ENCODE measurements around the gene GTPBP2.

DNA sequence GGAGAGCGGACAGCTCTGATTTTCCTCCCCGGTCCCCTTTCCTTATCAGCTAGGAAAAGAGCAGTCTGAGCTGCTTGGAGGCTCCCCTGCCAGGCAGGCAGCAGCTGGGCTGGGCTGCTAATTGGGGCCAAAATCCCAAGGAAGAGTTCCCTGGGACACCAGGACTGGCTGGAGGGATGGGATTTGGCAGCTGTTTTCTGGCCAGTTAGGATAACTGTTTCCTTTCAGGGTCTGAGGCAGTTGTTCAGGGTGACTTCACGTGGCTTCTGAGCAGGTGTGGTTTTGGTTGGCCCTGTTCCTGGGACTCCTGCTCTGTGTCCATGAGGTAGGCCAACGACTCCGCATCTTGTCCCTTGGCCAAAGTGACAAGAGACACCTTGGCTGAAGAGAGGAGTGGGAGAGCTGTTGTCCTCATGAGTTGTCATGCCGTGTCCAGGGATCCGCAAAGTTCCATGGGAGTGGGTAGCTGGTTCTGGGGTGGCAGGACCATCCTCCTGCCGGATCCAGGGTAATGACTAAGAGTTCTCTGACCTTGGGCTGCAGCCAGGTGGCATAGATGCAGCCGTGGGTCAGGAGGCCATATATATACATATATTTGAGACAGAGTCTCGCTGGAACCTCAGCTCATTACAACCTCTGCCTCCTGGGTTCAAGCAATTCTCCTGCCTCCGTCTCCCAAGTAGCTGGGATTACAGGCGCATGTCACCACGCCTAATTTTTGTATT, 37.3 kb upstream of the GTPBP2 start:
- TF ChIP-seq, protein P1, sequence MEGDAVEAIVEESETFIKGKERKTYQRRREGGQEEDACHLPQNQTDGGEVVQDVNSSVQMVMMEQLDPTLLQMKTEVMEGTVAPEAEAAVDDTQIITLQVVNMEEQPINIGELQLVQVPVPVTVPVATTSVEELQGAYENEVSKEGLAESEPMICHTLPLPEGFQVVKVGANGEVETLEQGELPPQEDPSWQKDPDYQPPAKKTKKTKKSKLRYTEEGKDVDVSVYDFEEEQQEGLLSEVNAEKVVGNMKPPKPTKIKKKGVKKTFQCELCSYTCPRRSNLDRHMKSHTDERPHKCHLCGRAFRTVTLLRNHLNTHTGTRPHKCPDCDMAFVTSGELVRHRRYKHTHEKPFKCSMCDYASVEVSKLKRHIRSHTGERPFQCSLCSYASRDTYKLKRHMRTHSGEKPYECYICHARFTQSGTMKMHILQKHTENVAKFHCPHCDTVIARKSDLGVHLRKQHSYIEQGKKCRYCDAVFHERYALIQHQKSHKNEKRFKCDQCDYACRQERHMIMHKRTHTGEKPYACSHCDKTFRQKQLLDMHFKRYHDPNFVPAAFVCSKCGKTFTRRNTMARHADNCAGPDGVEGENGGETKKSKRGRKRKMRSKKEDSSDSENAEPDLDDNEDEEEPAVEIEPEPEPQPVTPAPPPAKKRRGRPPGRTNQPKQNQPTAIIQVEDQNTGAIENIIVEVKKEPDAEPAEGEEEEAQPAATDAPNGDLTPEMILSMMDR (IDR thresholded peaks at IDR 0.05): no peak
- TF ChIP-seq TCF7L2 (IDR thresholded peaks at IDR 0.05; ENCODE audit: low read depth, low read length): no peak
- TF ChIP-seq POLR2AphosphoS5 (IDR thresholded peaks at IDR 0.05; ENCODE audit: low read depth, low read length): no peak
- TF ChIP-seq, protein P2, sequence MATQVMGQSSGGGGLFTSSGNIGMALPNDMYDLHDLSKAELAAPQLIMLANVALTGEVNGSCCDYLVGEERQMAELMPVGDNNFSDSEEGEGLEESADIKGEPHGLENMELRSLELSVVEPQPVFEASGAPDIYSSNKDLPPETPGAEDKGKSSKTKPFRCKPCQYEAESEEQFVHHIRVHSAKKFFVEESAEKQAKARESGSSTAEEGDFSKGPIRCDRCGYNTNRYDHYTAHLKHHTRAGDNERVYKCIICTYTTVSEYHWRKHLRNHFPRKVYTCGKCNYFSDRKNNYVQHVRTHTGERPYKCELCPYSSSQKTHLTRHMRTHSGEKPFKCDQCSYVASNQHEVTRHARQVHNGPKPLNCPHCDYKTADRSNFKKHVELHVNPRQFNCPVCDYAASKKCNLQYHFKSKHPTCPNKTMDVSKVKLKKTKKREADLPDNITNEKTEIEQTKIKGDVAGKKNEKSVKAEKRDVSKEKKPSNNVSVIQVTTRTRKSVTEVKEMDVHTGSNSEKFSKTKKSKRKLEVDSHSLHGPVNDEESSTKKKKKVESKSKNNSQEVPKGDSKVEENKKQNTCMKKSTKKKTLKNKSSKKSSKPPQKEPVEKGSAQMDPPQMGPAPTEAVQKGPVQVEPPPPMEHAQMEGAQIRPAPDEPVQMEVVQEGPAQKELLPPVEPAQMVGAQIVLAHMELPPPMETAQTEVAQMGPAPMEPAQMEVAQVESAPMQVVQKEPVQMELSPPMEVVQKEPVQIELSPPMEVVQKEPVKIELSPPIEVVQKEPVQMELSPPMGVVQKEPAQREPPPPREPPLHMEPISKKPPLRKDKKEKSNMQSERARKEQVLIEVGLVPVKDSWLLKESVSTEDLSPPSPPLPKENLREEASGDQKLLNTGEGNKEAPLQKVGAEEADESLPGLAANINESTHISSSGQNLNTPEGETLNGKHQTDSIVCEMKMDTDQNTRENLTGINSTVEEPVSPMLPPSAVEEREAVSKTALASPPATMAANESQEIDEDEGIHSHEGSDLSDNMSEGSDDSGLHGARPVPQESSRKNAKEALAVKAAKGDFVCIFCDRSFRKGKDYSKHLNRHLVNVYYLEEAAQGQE (IDR thresholded peaks at IDR 0.05; ENCODE audit: insufficient read depth in 1 of 2, low read depth in 2 of 2, low read length in 1 of 2): no peak
- no peak for TF ChIP-seq SIN3A (IDR thresholded peaks at IDR 0.05; ENCODE audit: borderline replicate concordance, insufficient read depth, low read depth, low read length)
